GM18508 (cell line): ENCODE measurements around the gene SERHL2.
"Not testable (repeated sequence)": the region's sequence is repeated elsewhere in the genome, so short reads cannot be mapped to it uniquely, and the experiment has no call there.

Experiments used
- ATAC-seq: cut with Tn5 transposase; IDR thresholded peaks from one replicate; pipeline ENCODE4 v1.9.1; 2021; ENCODE audit warnings: moderate number of reproducible peaks; ENCODE audit not compliant: insufficient read depth, unreplicated experiment

SERHL2 gene, protein sequence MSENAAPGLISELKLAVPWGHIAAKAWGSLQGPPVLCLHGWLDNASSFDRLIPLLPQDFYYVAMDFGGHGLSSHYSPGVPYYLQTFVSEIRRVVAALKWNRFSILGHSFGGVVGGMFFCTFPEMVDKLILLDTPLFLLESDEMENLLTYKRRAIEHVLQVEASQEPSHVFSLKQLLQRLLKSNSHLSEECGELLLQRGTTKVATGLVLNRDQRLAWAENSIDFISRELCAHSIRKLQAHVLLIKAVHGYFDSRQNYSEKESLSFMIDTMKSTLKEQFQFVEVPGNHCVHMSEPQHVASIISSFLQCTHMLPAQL

DNA sequence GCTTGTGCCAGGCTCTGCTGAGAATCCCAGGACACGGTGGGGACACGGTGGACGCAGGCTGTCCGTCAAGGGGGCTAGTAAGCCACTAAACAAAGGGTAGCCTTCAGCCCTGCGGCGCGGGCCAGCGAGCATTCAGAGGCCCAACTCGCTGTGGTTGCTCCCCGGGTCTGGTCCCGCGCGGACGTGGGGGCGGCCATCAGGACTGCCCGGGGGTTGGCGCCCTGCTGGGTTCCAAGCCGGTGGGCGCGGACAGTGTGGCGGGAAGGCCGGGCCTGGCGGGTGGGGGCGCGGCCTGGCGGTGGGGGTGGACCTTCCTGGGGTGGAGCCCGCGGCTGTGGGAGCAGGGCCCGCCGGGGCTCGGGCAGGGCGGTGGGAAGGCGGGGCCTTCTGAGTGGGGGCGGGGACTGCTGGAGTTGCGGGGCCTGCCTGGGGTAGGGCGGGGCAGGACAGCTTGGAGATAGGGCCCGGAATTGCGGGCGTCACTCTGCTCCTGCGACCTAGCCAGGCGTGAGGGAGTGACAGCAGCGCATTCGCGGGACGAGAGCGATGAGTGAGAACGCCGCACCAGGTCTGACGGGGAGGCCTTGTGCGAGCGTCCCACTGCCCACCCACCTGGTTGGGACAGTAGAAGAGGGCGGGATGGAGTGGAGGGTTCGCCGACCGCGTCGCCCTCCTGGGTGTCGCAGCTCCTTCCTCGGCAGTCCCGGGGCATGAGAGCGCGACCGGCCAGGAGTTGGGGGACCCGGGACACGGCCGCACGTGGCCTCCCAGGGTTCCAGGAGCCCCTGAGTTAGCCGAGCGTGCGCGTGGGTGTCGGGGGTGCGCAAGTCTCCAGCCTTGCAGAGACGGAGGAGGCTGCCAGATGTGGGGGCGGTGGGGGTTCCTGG, at the start of gene SERHL2:
SERHL2 (plus strand) TSS at position 482 of the 887 bp plus-strand sequence; CDS start at position 547, 65 bp downstream.
- no peak for ATAC-seq

DNA sequence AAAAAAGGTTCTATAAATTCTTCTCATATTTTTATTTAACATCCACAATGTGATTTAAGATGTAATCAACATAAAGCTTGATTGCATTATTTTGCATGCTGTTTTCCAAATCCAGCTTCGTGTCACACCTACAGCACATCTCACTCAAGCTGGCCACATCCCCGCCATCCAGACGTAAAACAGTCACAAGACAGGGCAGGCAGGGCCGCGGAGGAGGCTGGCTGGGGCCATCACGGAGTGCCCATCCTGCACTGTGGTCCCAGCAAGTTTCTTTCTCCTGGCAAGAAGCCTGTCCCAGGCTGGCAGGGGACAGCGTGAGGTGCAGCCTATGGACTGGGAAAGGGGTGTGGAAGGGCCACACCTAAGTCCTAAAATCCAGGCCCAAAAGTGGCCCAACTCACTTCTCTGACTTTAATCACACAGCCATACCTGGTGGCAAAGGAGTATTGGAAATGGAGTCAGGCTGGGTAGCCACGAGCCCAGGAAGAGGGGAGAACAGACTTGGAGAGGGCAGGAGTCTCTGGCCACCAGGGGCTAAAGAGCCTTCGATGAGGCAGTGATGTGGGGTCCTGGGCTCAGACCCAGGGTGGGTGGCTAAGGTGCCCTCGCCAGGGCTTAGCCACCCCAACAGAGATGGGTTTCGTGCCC, 45.3 kb upstream of the SERHL2 start:
- ATAC-seq, result not testable (repeated sequence)

DNA sequence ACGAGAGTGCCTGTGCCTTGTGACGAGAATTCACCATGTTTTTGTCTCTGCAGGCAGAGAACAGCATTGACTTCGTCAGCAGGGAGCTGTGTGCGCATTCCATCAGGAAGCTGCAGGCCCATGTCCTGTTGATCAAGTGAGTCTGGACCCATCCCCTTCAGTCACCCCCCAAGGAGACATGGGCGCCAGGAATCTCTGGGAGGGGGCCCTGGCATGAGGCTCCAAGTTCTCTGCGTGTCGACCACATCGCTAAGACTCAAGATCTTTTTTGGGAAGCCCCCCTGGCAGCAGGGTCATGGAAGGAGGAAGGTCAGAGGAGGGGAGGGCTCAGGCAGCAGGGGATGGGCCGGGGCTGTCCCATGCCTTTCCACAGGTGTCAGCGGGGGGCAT, 44.8 kb upstream of the SERHL2 start:
- ATAC-seq, result not testable (repeated sequence)

DNA sequence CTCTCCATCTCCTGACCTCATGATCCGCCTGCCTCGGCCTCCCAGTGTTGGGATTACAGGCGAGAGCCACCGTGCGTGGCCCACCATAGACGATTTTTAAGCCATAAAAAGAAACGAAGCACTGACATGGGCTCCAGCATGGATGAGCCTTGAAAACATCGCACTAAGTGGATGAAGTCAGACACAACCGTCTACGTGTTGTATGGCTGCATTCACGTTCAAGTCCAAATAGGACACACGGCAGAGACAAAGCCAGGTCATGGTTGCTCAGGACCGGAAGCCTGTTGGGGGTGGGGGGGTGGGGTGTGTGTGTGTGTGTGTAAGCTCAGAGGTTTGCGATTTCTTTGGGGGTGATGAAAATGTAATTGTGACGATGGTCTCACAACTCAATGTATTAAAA, 44.2 kb upstream of the SERHL2 start:
- no peak for ATAC-seq

DNA sequence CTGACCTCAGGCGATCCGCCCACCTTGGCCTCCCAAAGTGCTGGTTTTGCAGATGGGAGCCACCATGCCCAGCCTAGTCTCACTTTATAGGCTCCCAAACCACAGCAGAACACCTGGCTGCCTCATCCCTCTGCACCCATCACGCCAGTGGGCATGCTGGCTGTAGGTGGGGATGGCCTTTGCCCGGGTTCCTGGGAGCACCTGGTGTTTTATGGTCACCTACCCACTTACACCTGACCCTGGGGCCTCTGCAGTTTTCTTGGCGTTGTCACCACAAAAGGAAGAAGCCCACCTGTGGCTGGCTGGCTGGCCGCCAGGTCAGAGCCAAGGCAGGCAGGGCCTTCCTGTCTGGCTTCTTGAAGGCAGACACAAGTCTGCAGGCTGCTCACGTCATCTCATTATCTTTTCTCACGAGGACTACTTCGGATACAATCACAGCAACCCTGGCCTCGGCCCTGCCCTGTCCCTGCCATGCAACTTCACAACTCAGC, 42.3 kb upstream of the SERHL2 start:
- no peak for ATAC-seq

DNA sequence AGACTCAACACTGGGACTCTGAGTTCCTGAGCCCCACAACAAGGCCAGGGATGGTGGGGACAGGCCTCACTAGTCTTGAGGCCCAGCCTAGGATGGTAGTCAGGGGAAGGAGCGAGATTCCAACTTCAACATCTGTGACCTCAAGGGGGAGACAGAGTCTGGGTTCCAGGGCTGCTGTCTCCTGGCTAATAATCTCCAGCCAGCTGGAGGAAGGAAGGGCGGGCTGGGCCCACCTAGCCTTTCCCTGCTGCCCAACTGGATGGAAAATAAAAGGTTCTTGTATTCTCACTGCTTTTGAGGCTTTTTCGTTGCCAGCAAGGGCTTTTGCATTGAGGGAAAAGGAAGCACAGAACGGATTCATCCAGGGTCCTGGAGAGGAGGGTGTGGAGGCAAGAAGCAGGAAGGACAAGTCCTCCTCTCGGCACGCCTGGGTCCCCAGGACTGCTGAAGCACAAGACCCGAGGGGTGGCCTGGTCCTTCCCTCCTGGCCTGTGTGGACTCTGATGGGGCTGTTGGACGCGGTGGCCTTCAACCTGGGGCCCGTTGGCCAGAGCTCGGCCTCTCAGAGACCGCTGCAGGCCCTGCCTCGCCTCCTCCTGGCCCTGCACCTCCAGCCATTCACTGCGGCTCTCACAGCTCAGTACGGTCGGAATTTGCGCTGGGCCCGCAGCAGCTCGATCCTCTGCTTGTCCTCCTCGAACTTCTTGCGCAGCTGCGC, 41.3 kb upstream of the SERHL2 start:
- ATAC-seq, result not testable (repeated sequence)

DNA sequence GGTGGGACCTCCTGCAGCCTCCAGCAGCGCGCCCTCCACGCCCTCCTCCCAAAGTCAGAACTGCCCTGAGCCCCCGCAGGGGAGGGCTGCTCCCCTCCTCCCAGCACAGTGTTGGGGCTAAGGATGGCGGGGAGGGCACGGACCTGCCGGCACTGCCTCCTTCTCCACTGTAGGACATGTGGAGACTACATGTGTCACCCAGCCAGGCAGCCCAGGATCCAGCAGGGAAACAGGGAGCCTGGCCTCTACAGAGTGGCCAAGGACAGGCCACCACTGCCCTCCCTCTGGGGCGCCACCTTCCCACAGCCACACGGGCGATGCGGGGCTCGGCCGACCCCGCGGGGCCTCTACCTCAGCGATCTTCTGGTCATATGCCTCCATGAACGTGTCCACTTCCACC, 39.4 kb upstream of the SERHL2 start:
- ATAC-seq, result not testable (repeated sequence)

DNA sequence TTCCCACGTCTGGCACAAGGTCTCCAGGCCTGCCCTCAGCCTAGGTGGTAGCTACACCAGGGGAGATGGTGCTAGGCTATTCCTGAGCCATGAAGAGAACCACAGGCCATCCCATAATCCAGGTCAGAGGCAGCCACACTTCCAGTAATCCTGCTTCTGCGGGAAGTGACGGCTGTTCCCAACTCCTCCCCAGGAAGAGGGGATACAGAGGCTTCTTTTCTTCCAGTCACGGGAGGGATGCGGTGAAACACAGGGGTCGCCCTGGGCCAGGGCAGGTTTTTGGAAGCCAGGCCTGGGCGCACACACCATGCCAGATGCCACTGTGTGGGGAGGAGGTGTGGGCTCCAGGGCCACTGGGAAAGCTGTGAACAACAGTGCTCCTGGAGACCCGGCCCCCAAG, 38.5 kb upstream of the SERHL2 start:
- ATAC-seq, result not testable (repeated sequence)

DNA sequence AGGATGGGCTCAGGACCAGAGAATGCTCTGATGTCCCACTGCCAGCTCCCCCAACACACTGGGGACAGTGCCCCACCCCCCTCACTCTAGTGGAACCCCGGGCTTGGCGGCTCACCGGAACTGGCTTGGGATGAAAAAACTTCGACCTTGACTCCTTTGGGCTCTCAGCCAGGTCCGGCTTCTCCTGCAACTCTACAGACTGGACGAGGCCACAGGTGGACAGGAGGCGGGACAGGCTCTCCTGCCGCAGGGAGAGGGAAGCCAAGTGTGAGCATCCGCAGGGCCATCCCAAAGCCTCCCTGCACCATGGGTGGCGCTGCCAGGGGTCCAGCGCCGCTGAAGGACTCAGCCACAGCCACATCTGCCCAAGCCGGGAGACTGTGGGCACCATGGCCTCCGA, 37.9 kb upstream of the SERHL2 start:
- ATAC-seq, result no peak

DNA sequence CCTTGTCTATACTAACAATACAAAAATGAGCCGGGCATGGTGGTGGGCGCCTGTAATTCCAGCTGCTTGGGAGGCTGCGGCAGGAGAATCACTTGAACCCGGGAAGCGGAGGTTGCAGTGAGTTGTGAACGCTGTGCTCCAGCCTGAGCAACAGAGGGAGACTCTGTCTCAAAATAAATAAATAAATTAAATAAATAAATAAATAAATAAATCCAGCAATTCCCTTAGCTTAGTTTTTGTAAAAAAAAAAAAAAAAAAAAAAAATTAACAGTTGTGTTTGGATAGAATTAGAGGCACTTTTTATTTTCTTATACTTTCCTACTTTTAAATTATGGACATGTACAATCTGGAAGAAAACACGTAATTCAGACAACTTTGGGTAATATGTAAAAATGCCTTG, 36.7 kb upstream of the SERHL2 start:
- ATAC-seq, result not testable (repeated sequence)

DNA sequence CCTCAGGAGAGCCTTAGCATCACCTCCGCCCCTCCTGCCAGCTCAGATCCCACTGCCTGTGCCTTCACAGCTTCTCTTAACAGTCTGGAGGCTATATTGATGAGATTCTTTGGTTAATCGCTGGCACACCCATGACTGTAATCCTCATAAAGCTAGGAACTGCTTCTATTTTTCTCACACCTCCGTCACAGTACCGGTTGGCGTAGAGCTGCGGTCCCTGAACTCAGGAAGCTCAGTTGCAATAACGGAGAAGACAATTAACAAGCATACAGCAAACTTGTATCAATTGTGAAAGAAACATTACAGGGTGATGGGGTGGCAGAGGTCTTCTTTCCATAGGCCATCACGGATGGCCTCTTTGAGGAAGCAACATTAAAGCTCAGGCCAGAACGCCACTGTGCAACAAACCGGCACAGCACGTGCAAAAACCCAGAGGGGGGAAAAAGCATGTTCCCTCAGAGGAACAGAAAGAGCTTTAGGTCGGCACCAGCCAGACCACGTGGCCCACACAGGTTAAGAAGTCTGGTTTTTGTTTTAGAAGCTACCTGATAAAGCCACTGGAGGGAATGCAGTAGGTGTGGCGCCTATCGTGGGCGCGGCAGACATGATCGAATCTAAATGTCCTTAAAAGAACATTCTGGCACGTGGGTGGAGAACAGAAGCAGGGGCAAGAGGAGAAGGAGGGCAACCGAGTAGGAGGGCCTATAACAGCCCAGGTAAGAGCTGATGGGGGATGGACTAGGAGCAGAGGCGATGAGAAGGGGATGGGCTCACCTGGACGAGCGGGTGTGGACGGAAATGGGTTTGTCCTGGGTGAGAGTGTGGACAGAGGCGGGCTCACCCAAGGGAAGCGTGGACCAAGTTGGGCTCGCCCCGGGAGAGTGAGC, 34.9 kb upstream of the SERHL2 start:
- ATAC-seq, result not testable (repeated sequence)

DNA sequence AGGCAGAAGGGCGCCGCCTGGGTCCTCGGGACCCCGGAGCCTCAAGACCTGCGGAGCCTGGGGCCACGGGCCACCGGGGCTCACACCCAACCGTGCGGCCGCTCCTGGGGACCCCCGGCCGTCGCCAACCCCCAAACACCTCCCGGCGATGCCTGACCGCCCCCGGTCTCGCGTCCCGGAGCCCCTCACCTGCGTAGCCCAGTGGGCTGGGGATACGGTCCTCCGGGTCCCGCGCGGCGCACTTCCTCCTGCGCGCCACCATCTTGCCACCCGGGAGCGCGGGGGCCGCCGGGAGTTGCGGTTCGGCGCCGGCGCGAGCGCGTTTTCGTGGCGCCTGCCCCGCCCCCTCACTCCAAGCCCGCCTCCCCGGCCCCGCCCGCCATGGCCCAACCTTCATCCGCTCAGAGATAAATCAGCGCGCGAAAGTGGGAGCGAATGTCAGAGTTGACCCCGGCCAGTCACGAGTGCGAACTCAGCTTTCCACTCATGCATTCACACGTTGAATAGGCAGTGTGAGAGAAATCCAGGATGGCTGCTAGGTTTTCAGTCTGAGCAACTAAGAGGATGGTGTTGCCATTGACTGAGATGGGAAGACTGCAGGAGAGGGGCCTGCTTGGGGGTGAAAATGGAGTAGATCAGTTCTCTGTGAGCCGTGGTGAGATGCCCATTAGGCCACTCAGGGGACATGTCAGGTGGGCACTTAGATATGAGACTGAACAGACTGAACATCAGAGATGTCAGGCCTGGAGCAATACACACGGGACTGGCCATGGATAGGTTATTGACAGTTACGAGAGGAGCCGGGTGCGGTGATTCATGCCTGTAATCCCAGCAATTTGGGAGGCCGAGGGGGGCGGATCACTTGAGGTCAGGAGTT, 34.0 kb upstream of the SERHL2 start, which contains the start of gene RRP7A:
RRP7A (minus strand) TSS at position 272 of the 877 bp plus-strand sequence; CDS start at position 262, 10 bp downstream.
- ATAC-seq, result no peak

DNA sequence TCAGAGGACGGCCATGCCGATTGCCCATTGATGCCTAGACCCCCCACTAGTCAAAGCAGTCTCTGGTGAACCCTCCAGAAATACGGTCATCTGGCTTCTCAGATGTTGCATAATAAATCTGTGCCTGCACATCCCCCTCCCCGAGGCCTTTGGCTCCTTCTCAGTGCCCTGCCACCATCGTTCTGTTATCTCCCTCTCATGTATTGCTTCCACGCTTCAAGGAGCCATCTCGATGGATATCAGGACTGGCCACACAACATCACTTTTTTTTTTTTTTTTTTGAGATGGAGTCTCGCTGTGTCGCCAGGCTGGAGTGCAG, 32.6 kb upstream of the SERHL2 start:
- ATAC-seq, result no peak

DNA sequence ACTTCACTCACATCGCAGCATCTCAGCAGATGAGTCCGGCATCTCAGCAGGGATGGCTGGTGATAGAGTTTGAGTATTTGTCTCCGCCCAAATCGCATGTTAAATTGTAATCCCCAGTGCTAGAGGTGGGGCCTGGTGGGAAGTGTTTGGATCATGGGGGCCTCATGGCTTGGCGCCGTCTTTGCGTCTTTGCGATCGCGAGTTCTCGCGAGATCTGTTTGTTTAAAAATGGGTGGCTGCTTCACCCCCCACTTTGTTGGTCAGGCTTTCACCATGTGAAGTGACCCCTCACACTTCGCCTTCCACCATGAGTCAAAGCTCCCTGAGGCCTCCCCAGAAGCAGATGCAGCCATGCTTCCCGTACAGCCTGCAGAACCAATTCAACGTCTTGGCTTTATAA, 31.2 kb upstream of the SERHL2 start:
- ATAC-seq, result no peak

DNA sequence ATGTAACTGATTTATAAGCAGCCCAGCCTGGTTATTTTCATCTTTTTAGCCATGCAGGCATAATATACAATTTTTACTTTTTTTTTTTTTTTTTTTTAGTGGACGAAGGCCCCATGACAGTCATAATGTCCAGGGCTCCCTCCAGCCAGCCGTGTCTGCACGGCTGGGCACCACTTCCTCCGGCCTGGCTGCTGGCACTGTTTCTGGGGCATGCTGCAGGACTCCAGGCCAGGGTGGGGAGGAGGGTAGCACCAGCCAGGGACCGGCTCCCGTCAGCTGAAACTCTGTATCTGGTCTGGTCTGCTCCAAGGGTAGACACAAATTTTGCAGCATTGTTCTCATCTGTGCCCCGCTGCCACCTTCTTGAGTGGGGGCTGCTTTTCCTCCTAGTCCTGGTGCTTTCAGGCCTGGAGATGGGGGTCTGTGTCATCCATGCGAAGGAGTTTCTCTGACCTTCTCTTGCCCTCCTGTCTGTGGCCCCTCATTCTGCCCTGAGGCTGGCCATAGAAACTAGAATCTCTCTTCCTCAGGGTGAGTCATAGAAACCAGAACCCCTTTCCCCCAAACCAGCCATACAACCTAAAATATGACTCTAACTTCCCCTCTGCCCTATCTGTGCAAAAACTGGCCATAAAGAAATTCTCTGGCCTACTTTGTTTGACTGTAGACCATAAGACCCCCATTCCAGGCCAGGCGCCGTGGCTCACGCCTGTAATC, 25.0 kb upstream of the SERHL2 start:
- ATAC-seq, result no peak

DNA sequence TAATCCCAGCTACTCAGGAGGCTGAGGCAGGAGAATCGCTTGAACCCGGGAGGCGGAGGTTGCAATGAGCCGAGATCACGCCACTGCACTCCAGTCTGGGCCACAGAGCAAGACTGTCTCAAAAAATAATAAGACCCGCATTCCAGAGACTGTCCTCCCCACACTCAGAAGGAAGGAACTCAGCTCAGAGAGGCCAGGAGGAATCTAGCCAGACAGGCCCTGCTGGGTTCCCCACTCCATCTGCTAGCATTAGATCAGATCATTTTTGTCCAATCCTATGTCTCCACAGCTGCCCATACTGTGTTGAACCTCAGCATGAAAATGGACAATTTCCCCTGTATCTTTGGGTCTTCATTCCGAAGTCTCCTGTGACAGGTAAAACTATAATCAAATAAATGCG, 24.3 kb upstream of the SERHL2 start:
- ATAC-seq, result not testable (repeated sequence)

DNA sequence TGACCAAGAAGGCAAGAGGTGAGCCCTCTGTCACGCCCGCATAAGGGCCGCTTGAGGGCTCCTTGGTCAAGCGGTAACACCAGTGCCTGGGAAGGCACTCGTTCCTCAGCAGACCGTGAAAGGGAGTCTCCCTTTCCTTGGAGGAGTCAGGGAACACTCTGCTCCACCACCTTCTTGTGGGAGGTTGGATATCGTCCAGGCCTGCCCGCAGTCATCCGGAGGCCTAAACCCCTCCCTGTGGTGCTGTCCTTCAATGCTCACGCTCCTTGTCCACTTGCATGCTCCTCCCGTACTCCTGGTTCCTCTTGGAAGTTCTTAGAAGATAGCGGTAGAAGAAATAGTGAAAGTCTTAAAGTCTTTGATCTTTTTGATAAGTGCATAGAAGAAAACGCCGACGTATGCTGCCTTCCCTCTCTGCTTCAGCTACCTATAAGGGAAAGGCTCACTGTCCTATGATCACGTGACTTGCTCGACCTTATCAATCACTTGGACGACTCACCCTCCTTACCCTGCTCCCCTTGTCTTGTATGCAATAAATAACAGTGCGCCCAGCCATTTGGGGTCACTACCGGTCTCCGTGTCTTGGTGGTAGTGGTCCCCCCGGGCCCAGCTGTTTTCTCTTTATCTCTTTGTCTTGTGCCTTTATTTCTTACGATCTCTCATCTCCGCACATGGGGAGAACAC, 22.2 kb upstream of the SERHL2 start:
- ATAC-seq, result not testable (repeated sequence)
